IPS-18a (cell line): Measurements from ENCODE around the gene DGAT2.

ENCODE experiments used
- H3K27ac ChIP-seq: one replicate; pipeline ENCODE4 v1.5.1; 2013; ENCODE audit warnings: low read length
- H3K27me3 ChIP-seq: one replicate; pipeline ENCODE4 v1.6.1; 2013; ENCODE audit warnings: mild to moderate bottlenecking, low read length; ENCODE audit not compliant: control insufficient read depth, insufficient read depth
- H3K36me3 ChIP-seq: one replicate; pipeline ENCODE4 v1.6.1; 2013; ENCODE audit warnings: low read depth, low read length; ENCODE audit not compliant: control insufficient read depth
- H3K4me1 ChIP-seq: one replicate; pipeline ENCODE4 v1.6.1; 2013; ENCODE audit warnings: low read depth, low read length; ENCODE audit not compliant: control insufficient read depth
- H3K4me3 ChIP-seq: one replicate; pipeline ENCODE4 v1.5.1; 2013; ENCODE audit warnings: low read length
- H3K9ac ChIP-seq: one replicate; pipeline ENCODE4 v1.6.1; 2013; ENCODE audit warnings: mild to moderate bottlenecking, low read length, moderate library complexity
- H3K9me3 ChIP-seq: one replicate; pipeline ENCODE4 v1.6.1; 2013; ENCODE audit warnings: low read depth, low read length; ENCODE audit not compliant: control insufficient read depth

The DGAT2 gene

GRCh38 chr11:75849894-75850293, 81.3 kb downstream of the DGAT2 start:
- no peak overlapping the region for H3K4me3 ChIP-seq
- no peaks in the 10 kb centered on the region for H3K27me3 ChIP-seq
- H3K27ac ChIP-seq, result no peak overlapping the region
- H3K4me1 ChIP-seq, result no peaks in the 10 kb centered on the region
- no peak overlapping the region for H3K9ac ChIP-seq
- H3K36me3 ChIP-seq, result no peaks in the 10 kb centered on the region
- H3K9me3 ChIP-seq, result no peaks in the 10 kb centered on the region

DNA sequence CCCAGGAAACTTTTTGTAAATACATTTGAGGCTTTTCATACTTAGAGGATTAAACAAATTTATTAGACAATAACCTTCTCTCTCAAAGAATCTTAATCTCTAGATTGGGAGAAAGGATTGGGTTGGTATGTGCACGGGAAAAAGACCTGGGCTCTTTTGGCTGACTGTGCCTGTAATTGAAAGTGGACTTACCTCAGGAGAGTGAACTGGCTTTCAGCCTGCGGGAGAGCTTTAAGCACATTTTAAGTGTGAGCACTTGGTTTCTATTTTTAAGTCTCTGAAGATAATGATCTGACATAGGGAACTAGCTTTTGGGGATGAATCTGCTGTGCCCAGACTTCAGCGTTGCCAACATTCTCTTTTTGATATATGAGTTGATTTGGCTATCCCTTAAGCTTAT, 82.2 kb downstream of the DGAT2 start:
- Histone ChIP-seq H3K36me3 (no peaks in the 10 kb centered on the region), H3K27ac (no peak overlapping the region), H3K4me1 (no peaks in the 10 kb centered on the region), H3K9ac (no peak overlapping the region), H3K27me3 (no peaks in the 10 kb centered on the region), H3K9me3 (no peaks in the 10 kb centered on the region), H3K4me3 (no peak overlapping the region)
